Spinal cord (tissue), 10 donors: ENCODE results near the gene ACOT7. TPM values are rescaled to one million over a fixed set of nuclear protein-coding genes. Genes with fewer than 3 reads are reported as not detected.

Experiments used
- DNase-seq, 6 donors: peaks; one replicate each; pipeline versions ENCODE4 v3.0.0 to v3.0.0-alpha.2; 2013 to 2015; ENCODE audit warnings: low spot score in 6 of 6, low read depth in 4 of 6
- H3K27ac ChIP-seq: one replicate; pipeline ENCODE4 v1.5.1; 2013; ENCODE audit warnings: low read depth, low read length, control low read depth
- H3K27me3 ChIP-seq: one replicate; pipeline ENCODE4 v1.6.1; 2013; ENCODE audit warnings: low read length; ENCODE audit not compliant: control insufficient read depth, insufficient read depth
- H3K36me3 ChIP-seq: one replicate; pipeline ENCODE4 v1.6.1; 2013; ENCODE audit warnings: low read length; ENCODE audit not compliant: control insufficient read depth, insufficient read depth
- H3K4me1 ChIP-seq: one replicate; pipeline ENCODE4 v1.6.1; 2013; ENCODE audit warnings: low read length; ENCODE audit not compliant: control insufficient read depth, insufficient read depth
- H3K4me3 ChIP-seq: one replicate; pipeline ENCODE4 v1.5.1; 2013; ENCODE audit warnings: low read depth, low read length, control low read depth
- H3K9me3 ChIP-seq: one replicate; pipeline ENCODE4 v1.6.1; 2013; ENCODE audit warnings: low read length; ENCODE audit not compliant: control insufficient read depth, insufficient read depth
- WGBS: methylation state at CpG from one replicate; pipeline ENCODE4 v1.1.5; 2013; ENCODE audit warnings: missing lambda C conversion rate; ENCODE audit not compliant: insufficient coverage; 5-methylcytosine and 5-hydroxymethylcytosine counted together
- polyA plus RNA-seq, 2 donors: library from polyadenylated mRNA; unstranded; fragments of 120-200 nt; gene quantifications; one replicate each; pipeline ENCODE4 v1.2.1, GENCODE V29; 2013; ENCODE audit not compliant: insufficient read length in 2 of 2
- total RNA-seq, 2 donors: library from RNA; depleted of rRNA in 1 of 2; stranded (reverse); fragments of 120-200 nt in 1 of 2; fragments of >200 nt in 1 of 2; gene quantifications; one replicate each; pipeline versions ENCODE4 v1.2.3 to v1.2.4, GENCODE V29; 2013 to 2014
- donor health status: healthy.

ACOT7 gene
- total and polyA plus RNA-seq, 4 donors, result 31.8 to 198 (median 128) TPM

GRCh38 chr1:6336776-6337622, 56.6 kb downstream of the ACOT7 start:
- Histone ChIP-seq H3K36me3 (peaks cover 54% of the 10 kb centered on the region), H3K27me3 (no peaks in the 10 kb centered on the region), H3K4me1 (peaks cover 73% of the 10 kb centered on the region), H3K4me3 (no peak overlapping the region), H3K9me3 (no peaks in the 10 kb centered on the region), H3K27ac (no peak overlapping the region)
- DNase-seq, result peak in 1 of 6 donors; percentile 58
- 60% methylated on average over 18 of the region's 22 CpGs for WGBS

- Histone ChIP-seq H3K9me3 (no peaks in the 10 kb centered on the region), H3K27me3 (no peaks in the 10 kb centered on the region), H3K27ac (no peak overlapping the region), H3K4me1 (peaks cover 94% of the 10 kb centered on the region), H3K4me3 (no peak overlapping the region), H3K36me3 (peaks cover 69% of the 10 kb centered on the region)
- 84% methylated on average over 11 of the region's 14 CpGs for WGBS
- DNase-seq, result no peak
Observed at GRCh38 chr1:6334261-6334993, 59.1 kb downstream of the ACOT7 start.

GRCh38 chr1:6332821-6333220, 60.7 kb downstream of the ACOT7 start:
- Histone ChIP-seq H3K36me3 (peaks cover 59% of the 10 kb centered on the region), H3K9me3 (no peaks in the 10 kb centered on the region), H3K4me1 (peaks cover 93% of the 10 kb centered on the region), H3K27me3 (no peaks in the 10 kb centered on the region), H3K4me3 (no peak overlapping the region), H3K27ac (no peak overlapping the region)
- DNase-seq, result no peak
- WGBS, result 90% methylated on average over 7 of the region's 10 CpGs

GRCh38 chr1:6331543-6332273, 61.9 kb downstream of the ACOT7 start:
- H3K4me3 ChIP-seq, result no peak overlapping the region
- WGBS, result 63% methylated on average over 11 of the region's 18 CpGs
- no peak overlapping the region for H3K27ac ChIP-seq
- no peaks in the 10 kb centered on the region for H3K27me3 ChIP-seq
- peaks cover 61% of the 10 kb centered on the region for H3K36me3 ChIP-seq
- H3K4me1 ChIP-seq, result peaks cover 82% of the 10 kb centered on the region
- no peaks in the 10 kb centered on the region for H3K9me3 ChIP-seq
- DNase-seq, result no peak

- Histone ChIP-seq H3K27me3 (no peaks in the 10 kb centered on the region), H3K9me3 (no peaks in the 10 kb centered on the region), H3K36me3 (peaks cover 68% of the 10 kb centered on the region), H3K4me3 (no peak overlapping the region), H3K4me1 (peaks cover 69% of the 10 kb centered on the region), H3K27ac (peak overlapping the region; percentile 73)
- DNase-seq, result peak in 5 of 6 donors; percentile 72 to 97 (median 79)
- 32% methylated on average over 11 of the region's 16 CpGs for WGBS
Observed at GRCh38 chr1:6330410-6330911, 63.1 kb downstream of the ACOT7 start.

- Histone ChIP-seq H3K27me3 (no peaks in the 10 kb centered on the region), H3K4me1 (peaks cover 65% of the 10 kb centered on the region), H3K36me3 (peaks cover 73% of the 10 kb centered on the region), H3K27ac (peak overlapping the region; percentile 73), H3K9me3 (no peaks in the 10 kb centered on the region), H3K4me3 (no peak overlapping the region)
- 18% methylated on average over 9 of the region's 13 CpGs for WGBS
- peak in 2 of 6 donors; percentile 75 to 86 for DNase-seq
Observed at GRCh38 chr1:6329851-6330250, 63.7 kb downstream of the ACOT7 start.

GRCh38 chr1:6329396-6329795, 64.2 kb downstream of the ACOT7 start:
- H3K27ac ChIP-seq, result peak overlapping the region; percentile 73
- 34% methylated on average over 6 of the region's 7 CpGs for WGBS
- peak in 4 of 6 donors; percentile 54 to 90 (median 77) for DNase-seq

GRCh38 chr1:6328696-6329095, 64.9 kb downstream of the ACOT7 start:
- WGBS, result 46% methylated on average over 12 of the region's 12 CpGs
- no peaks in the 10 kb centered on the region for H3K27me3 ChIP-seq
- peaks cover 68% of the 10 kb centered on the region for H3K36me3 ChIP-seq
- no peaks in the 10 kb centered on the region for H3K9me3 ChIP-seq
- no peak for DNase-seq
- peaks cover 53% of the 10 kb centered on the region for H3K4me1 ChIP-seq
- H3K27ac ChIP-seq, result peak overlapping the region; percentile 73
- H3K4me3 ChIP-seq, result no peak overlapping the region

More at GRCh38 chr1:6329396-6329795, 64.2 kb downstream of the ACOT7 start:
- Histone ChIP-seq H3K27me3 (no peaks in the 10 kb centered on the region), H3K4me3 (no peak overlapping the region), H3K36me3 (peaks cover 72% of the 10 kb centered on the region), H3K4me1 (peaks cover 60% of the 10 kb centered on the region), H3K9me3 (no peaks in the 10 kb centered on the region)

GRCh38 chr1:6328091-6328490, 65.5 kb downstream of the ACOT7 start:
- no peaks in the 10 kb centered on the region for H3K27me3 ChIP-seq
- WGBS, result 100% methylated on average over 4 of the region's 5 CpGs
- no peak overlapping the region for H3K4me3 ChIP-seq
- no peaks in the 10 kb centered on the region for H3K9me3 ChIP-seq
- H3K36me3 ChIP-seq, result peaks cover 62% of the 10 kb centered on the region
- DNase-seq, result no peak
- H3K27ac ChIP-seq, result no peak overlapping the region
- peaks cover 49% of the 10 kb centered on the region for H3K4me1 ChIP-seq
